Myocyte (in vitro differentiated cells): Measurements from ENCODE around the gene DNPH1. TPM values are rescaled to one million over a fixed set of nuclear protein-coding genes. Genes with fewer than 3 reads are reported as not detected.

ENCODE experiments used
- DNase-seq: peaks from one replicate; pipeline ENCODE4 v3.0.0-alpha.2; 2012; ENCODE audit warnings: low read depth
- total RNA-seq: library from RNA; depleted of rRNA; stranded (reverse); fragments of >200 nt; gene quantifications from 2 replicates; pipeline ENCODE4 v1.2.3, GENCODE V29; 2014

The DNPH1 gene
- total RNA-seq, 1 donor from 2014 or later = 63.6 TPM

- peak; percentile 57 for DNase-seq
Measured at GRCh38 chr6:43247114-43247999, 18.1 kb upstream of the DNPH1 start.

- DNase-seq = no peak
Measured at GRCh38 chr6:43246301-43247113, 17.2 kb upstream of the DNPH1 start.

GRCh38 chr6:43243664-43244321 lies 14.5 kb upstream of the DNPH1 start:
- no peak for DNase-seq

- DNase-seq = no peak
Measured at GRCh38 chr6:43242908-43243663, 13.8 kb upstream of the DNPH1 start, which contains the start of gene TTBK1. TSS of gene TTBK1 (plus strand) at chr6:43243481. CDS start at chr6:43246661, 3,180 bp downstream.

GRCh38 chr6:43241446-43241845 lies 12.2 kb upstream of the DNPH1 start:
- no peak for DNase-seq

- no peak for DNase-seq
Measured at GRCh38 chr6:43240950-43241349, 11.7 kb upstream of the DNPH1 start.

- no peak for DNase-seq
Measured at GRCh38 chr6:43239054-43239453, 9.8 kb upstream of the DNPH1 start.

GRCh38 chr6:43235841-43236240 lies 6.6 kb upstream of the DNPH1 start:
- DNase-seq = no peak

- no peak for DNase-seq
Measured at GRCh38 chr6:43231735-43232450, 2.6 kb upstream of the DNPH1 start.

GRCh38 chr6:43231053-43231452 lies 1.8 kb upstream of the DNPH1 start:
- DNase-seq = no peak

GRCh38 chr6:43229803-43230620 lies 731 bp upstream of the DNPH1 start:
- peak; percentile 5 for DNase-seq

- DNase-seq = no peak
Measured at GRCh38 chr6:43226192-43226851, 3.0 kb downstream of the DNPH1 start.

- no peak for DNase-seq
Measured at GRCh38 chr6:43223175-43223574, 6.1 kb downstream of the DNPH1 start.

GRCh38 chr6:43222418-43223059 lies 6.7 kb downstream of the DNPH1 start:
- no peak for DNase-seq

GRCh38 chr6:43221046-43221972 lies 8.0 kb downstream of the DNPH1 start:
- no peak for DNase-seq

- DNase-seq = no peak
Measured at GRCh38 chr6:43220439-43220951, 8.8 kb downstream of the DNPH1 start.

GRCh38 chr6:43219814-43220213 lies 9.5 kb downstream of the DNPH1 start:
- DNase-seq = no peak
